SHP77 (cell line): Measurements from ENCODE around the gene SLF2.

ENCODE experiments used
- DNase-seq, 2 experiments: peaks; one replicate each; lab custom pipeline; 2025; lab: John Stamatoyannopoulos, UW

SLF2 gene

GRCh38 chr10:100980711-100981110, 67.9 kb downstream of the SLF2 start:
- no peak for DNase-seq

DNA sequence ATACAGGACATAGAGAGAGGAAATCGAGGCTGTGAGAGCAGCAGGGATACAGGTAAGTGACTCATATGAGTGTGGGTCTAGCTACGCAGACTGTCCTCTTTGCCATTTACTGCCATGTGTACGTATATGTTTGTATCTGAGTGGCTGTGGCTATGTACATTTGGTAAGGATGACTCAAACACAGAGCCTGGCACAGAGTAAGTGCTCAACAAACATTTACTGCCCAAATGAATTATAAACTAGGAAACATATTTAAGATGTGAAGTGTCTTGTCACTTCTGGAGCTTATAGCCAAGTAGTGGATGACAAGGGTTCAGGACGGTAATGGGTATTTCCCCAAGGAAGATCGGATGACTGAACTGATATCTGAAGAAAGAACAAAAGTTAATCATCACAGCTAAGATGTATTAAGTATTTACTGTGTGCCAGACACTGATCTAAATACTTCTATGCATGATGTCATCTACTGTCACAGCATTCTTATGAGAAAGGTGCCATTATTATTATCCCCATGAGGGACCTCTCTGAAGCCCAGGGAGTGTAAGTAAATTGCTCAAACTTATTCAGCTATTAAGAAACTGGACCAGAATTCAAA, 68.5 kb downstream of the SLF2 start:
- no peak for DNase-seq

GRCh38 chr10:100982916-100983830, 70.4 kb downstream of the SLF2 start:
- no peak for DNase-seq

- DNase-seq = no peak
Observed at GRCh38 chr10:100983868-100984671, 71.3 kb downstream of the SLF2 start.

DNA sequence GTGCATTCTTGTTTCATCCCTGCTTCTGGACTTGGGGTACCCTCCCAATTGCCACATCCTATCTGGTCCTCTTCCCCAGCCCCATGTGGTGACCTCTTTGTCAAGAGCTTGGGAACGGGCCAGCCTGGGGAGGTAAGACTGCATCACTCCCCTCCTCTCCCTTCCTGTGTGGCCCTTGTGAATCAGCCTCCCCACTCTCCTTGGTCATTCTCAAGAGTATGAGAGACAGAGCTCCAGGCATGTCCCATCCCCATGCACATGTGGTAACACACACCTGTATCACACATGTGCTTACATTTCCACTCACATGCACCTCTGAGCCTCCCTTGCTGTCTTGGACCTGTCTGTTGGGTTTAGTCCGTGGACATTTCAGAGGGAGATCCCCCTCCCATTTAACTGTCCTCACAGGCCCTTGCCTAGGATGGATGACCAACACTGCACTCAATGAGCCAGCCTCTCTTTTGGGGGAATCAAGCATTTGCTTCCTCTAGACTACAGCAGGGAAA, 72.0 kb downstream of the SLF2 start:
- no peak for DNase-seq

DNA sequence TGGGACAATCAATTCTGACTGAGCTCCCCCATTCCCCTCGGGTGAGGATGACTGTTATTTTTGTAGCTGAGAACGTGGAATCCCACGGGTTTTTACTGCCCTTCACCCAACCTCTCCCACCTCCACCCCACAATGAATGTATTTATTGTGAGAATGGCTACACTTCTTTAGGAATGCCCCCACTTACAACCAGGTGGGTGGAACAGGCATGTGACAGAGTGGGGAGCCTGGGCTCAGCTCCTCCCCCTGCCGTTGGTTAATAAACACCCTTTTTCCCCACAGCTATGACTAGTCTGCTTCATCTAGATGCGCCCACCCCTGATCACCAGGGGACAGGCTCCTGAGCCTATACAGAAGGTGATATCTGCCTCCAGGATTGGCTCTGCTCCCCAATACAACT, 72.6 kb downstream of the SLF2 start:
- no peak for DNase-seq

DNA sequence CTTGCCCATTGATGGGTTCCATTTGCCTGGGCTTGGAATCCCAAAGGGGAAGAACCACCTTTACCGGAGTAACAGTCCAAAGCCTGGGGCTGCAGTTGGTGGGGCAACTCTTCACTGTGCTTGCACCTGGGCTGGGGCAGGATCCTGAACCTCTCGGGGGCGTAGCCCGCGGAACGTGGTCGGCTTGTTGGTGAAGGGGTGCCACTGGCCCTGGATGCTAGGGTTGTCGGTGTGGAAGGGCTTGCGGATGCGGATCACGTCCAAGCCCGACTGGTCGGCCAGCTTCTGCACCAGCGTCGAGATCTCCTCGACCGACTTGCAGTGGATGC, 73.8 kb downstream of the SLF2 start:
- no peak for DNase-seq

GRCh38 chr10:100986952-100987684, 74.4 kb downstream of the SLF2 start, which contains the start of the genes MRPL43 and TWNK:
MRPL43 (minus strand) TSS chr10:100987497; CDS start chr10:100987443, 54 bp downstream.
TWNK (plus strand) TSS chr10:100987543; CDS start chr10:100988211, 668 bp downstream.
- peak; percentile 72 to 83 for DNase-seq

DNA sequence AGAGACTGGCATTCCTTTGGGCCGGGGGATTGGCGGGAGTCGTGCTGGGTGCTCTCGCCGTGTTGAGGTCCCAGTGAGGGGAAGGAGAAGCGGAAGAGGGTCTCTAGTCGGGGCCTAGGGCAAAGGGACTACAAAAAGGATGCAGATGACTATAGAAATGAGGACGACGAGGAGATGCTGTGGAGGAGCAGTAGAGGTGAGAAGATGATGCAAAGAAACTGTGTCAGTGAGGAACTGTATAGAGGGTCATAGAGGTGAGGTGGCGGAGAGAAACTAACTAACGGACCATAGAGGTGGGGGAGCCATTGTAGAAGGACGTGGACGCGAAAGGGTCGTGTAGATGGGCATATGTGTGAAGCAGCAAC, 74.9 kb downstream of the SLF2 start:
- DNase-seq = no peak

DNA sequence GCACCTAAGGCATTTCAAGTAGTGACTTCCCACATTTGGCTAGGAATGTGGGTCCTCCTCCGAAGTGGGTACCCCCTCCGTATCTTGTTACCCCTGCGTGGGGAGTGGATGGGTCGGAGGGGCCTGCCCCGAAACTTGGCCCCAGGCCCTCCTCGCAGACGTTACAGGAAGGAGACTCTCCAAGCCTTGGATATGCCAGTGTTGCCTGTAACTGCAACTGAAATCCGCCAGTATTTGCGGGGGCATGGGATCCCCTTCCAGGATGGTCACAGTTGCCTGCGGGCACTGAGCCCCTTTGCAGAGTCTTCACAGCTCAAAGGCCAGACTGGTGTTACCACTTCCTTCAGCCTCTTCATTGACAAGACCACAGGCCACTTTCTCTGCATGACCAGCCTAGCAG, 75.4 kb downstream of the SLF2 start:
- DNase-seq = no peak

DNA sequence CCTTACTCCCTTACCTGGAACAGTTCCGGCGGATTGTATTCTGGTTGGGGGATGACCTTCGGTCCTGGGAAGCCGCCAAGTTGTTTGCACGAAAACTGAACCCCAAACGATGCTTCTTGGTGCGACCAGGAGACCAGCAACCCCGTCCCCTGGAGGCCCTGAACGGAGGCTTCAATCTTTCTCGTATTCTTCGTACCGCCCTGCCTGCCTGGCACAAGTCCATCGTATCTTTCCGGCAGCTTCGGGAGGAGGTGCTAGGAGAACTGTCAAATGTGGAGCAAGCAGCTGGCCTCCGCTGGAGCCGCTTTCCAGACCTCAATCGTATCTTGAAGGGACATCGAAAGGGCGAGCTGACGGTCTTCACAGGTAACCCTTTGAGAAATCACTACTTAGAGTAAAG, 76.3 kb downstream of the SLF2 start:
- DNase-seq = no peak

GRCh38 chr10:100993986-100994708, 81.4 kb downstream of the SLF2 start:
- DNase-seq = no peak

DNA sequence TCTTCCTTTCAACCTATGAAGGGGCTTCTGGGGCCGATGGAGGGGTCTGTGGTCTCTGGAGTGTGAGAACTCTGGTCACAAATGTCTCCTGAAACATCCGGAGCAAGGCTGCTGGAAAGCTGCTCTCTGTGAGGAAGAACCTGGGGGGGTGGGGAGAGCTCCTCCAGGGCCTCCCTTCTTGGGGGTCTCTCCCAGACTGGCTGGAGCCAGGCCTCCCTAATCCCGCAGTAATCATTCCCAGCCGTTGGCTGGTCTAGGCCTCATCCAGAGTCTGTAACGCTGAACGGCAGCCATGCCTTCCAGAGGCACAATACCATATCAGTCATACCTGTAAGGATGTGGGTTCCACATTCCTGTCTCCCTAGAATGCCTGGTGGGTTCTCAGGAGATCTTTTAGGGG, 82.4 kb downstream of the SLF2 start:
- no peak for DNase-seq

GRCh38 chr10:100996678-100997359, 84.1 kb downstream of the SLF2 start:
- peak in 1 of 2 experiments; percentile 50 for DNase-seq

GRCh38 chr10:100997360-100998182, 84.8 kb downstream of the SLF2 start:
- peak; percentile 61 to 84 for DNase-seq

- peak; percentile 84 to 93 for DNase-seq
Observed at GRCh38 chr10:100998183-100998990, 85.6 kb downstream of the SLF2 start.

DNA sequence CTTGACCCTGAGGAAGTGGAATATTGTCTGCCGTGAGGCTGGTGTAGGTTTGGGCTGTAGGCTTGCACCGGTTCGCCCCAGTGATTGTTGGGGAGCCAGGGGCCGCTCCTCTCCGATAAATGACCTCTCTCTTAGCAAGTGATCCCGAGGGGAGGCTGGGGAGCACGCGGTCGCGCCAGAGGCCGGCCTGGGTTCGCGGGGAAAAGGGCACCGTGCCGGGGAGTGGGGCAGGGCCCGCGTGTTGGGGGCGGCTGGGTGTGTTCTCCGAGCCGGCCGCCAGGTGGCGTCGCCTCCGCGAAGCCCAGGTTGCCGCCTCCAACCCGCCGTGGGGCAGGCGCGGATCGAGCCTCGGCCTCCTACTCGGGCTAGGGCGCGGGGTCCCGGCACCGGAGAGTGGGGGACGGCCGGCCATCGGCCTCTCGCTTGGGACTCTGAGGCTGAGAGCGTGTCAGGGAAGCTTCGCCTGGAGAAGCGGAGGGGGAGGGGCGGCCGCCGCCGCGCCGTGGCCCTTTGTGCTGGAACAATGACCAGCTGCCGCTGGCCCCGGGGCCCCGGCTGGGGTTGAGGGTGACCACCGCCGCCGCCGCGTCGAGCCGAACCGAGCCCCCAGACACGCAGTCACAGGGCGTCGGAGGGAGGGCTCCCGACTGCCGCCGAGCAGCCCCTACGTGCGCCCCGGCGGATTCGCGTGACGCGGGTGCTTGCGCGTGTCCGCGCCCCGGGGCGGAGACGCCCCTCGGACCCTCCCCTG, 86.4 kb downstream of the SLF2 start:
- DNase-seq = peak in 1 of 2 experiments; percentile 65

DNA sequence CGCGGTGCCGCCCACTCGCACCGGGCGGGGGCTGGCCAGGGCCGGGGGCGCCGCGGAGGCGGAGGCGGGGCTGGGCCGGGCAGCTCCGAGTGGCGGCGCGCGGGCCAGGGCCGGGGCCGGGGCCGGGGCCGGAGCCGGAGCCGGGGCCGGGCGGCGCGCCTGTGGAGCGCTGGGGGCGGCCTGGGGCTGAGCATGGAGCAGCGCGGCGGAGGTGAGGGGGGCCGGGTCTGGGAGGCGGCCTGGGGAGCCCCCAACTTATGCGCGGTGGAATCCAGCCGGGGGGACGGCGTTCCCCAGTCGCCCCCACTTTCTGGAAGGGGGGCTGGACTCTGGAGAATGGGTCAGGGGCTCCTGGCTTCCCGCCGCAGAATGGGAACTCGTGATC, 87.0 kb downstream of the SLF2 start, which contains the start of gene LZTS2:
Gene LZTS2, plus strand, starts transcription at position 67 of the 385 bp plus-strand sequence. CDS start 2,731 bp downstream, outside the sequence.
- no peak for DNase-seq
